Smooth muscle cell (in vitro differentiated cells): Measurements from ENCODE around the gene FMO1. TPM values are rescaled to one million over a fixed set of nuclear protein-coding genes. Genes with fewer than 3 reads are reported as not detected.
"Not testable (repeated sequence)": the region's sequence is repeated elsewhere in the genome, so short reads cannot be mapped to it uniquely, and the experiment has no call there.

Experiments used
- DNase-seq: peaks from one replicate; lab custom pipeline; 2025; ENCODE audit not compliant: unreplicated experiment; lab: John Stamatoyannopoulos, UW
- H2AFZ ChIP-seq: fragments of 200-600 bp; sonication (generic); 2 replicates; pipeline ENCODE4 v1.6.0; 2016; ENCODE audit warnings: antibody characterized with exemption, low read depth, mild to moderate bottlenecking
- H3F3A ChIP-seq: fragments of 200-600 bp; sonication (generic); 2 replicates; pipeline ENCODE4 v1.6.0; 2017; ENCODE audit warnings: antibody characterized with exemption, low read depth
- H3K27ac ChIP-seq: fragments of 200-600 bp; sonication (generic); 2 replicates; pipeline ENCODE4 v1.5.1; 2016; ENCODE audit warnings: low read depth, mild to moderate bottlenecking
- H3K27me3 ChIP-seq: fragments of 200-600 bp; sonication (generic); 2 replicates; pipeline ENCODE4 v1.6.1; 2016; ENCODE audit warnings: low read depth, mild to moderate bottlenecking
- H3K36me3 ChIP-seq: fragments of 200-600 bp; sonication (generic); 2 replicates; pipeline ENCODE4 v1.5.1; 2016; ENCODE audit warnings: low read depth
- H3K4me1 ChIP-seq: fragments of 200-600 bp; sonication (generic); 2 replicates; pipeline ENCODE4 v1.5.1; 2016; ENCODE audit warnings: low read depth
- H3K4me2 ChIP-seq: fragments of 200-600 bp; sonication (generic); 2 replicates; pipeline ENCODE4 v1.6.0; 2016; ENCODE audit warnings: mild to moderate bottlenecking
- H3K4me3 ChIP-seq: fragments of 200-600 bp; sonication (generic); 2 replicates; pipeline ENCODE4 v1.5.1; 2016; ENCODE audit warnings: mild to moderate bottlenecking
- H3K79me2 ChIP-seq: fragments of 200-600 bp; sonication (generic); 2 replicates; pipeline ENCODE4 v1.6.0; 2016; ENCODE audit warnings: low read depth, mild to moderate bottlenecking
- H3K9ac ChIP-seq: fragments of 200-600 bp; sonication (generic); 2 replicates; pipeline ENCODE4 v1.6.0; 2016; ENCODE audit warnings: low read depth
- H3K9me3 ChIP-seq: fragments of 200-600 bp; sonication (generic); replicated peaks from 2 replicates; pipeline ENCODE4 v1.5.1; 2016; ENCODE audit warnings: low read depth
- H4K20me1 ChIP-seq: fragments of 200-600 bp; sonication (generic); 2 replicates; pipeline ENCODE4 v1.6.0; 2016; ENCODE audit warnings: low read depth
- CTCF ChIP-seq: fragments of 200-600 bp; sonication (generic); IDR thresholded peaks from 2 replicates; pipeline ENCODE4 v1.5.1; 2017; ENCODE audit warnings: borderline replicate concordance, mild to moderate bottlenecking, antibody characterized with exemption; ENCODE audit not compliant: insufficient read depth, poor library complexity, severe bottlenecking
- WGBS: methylation state at CpG from one replicate; pipeline ENCODE4 v1.1.7; 2016; ENCODE audit warnings: low lambda C conversion rate; 5-methylcytosine and 5-hydroxymethylcytosine counted together
- polyA plus RNA-seq: library from polyadenylated mRNA; unstranded; fragments of >200 nt; fragmentation: Nextera tagmentation; extraction: Ambion mirVana; gene quantifications from 2 replicates; pipeline ENCODE4 v1.2.1, GENCODE V29; 2016
- total RNA-seq: library from RNA; depleted of rRNA; stranded (reverse); fragments of >200 nt; gene quantifications from 2 replicates; pipeline ENCODE4 v1.2.3, GENCODE V29; 2014

FMO1 gene
- total and polyA plus RNA-seq, 2 experiments from 2014 or later: not detected

GRCh38 chr1:171286032-171286705 lies 37.9 kb downstream of the FMO1 start:
- no peak for DNase-seq
- 50% methylated on average over 4 of the region's 4 CpGs for WGBS
- Histone ChIP-seq H3K4me2 (no peak overlapping the region), H2AFZ (peak overlapping the region; percentile 68), H3K4me3 (no peak overlapping the region), H3K27me3 (no peaks in the 10 kb centered on the region), H3K27ac (no peak overlapping the region), H3K79me2 (no peaks in the 10 kb centered on the region), H3F3A (no peaks in the 10 kb centered on the region), H3K36me3 (no peaks in the 10 kb centered on the region), H3K9ac (no peak overlapping the region), H4K20me1 (no peaks in the 10 kb centered on the region), H3K4me1 (peaks cover 5% of the 10 kb centered on the region), H3K9me3 (no peaks in the 10 kb centered on the region)
- no peak for TF ChIP-seq CTCF

GRCh38 chr1:171290621-171291020 lies 42.3 kb downstream of the FMO1 start:
- TF ChIP-seq CTCF: no peak

GRCh38 chr1:171292799-171293198 lies 44.5 kb downstream of the FMO1 start:
- WGBS: 76% methylated on average over 1 of the region's 1 CpG
- Histone ChIP-seq H3K4me1 (no peaks in the 10 kb centered on the region), H3K79me2 (no peaks in the 10 kb centered on the region), H3K27me3 (no peaks in the 10 kb centered on the region), H3K4me3 (no peak overlapping the region), H3F3A (no peaks in the 10 kb centered on the region), H4K20me1 (no peaks in the 10 kb centered on the region), H3K36me3 (no peaks in the 10 kb centered on the region), H2AFZ (no peak overlapping the region), H3K4me2 (no peak overlapping the region), H3K9ac (no peak overlapping the region), H3K9me3 (no peaks in the 10 kb centered on the region), H3K27ac (no peak overlapping the region)
- DNase-seq: no peak
- no peak for TF ChIP-seq CTCF

More at GRCh38 chr1:171290621-171291020, 42.3 kb downstream of the FMO1 start:
- H3F3A ChIP-seq: no peaks in the 10 kb centered on the region
- H2AFZ ChIP-seq: no peak overlapping the region
- 68% methylated on average over 2 of the region's 2 CpGs for WGBS
- no peak overlapping the region for H3K27ac ChIP-seq
- DNase-seq: no peak
- no peaks in the 10 kb centered on the region for H3K9me3 ChIP-seq
- no peak overlapping the region for H3K4me3 ChIP-seq
- H3K4me1 ChIP-seq: peaks cover 5% of the 10 kb centered on the region
- H3K79me2 ChIP-seq: no peaks in the 10 kb centered on the region
- no peak overlapping the region for H3K9ac ChIP-seq
- no peaks in the 10 kb centered on the region for H3K27me3 ChIP-seq
- no peaks in the 10 kb centered on the region for H4K20me1 ChIP-seq
- H3K4me2 ChIP-seq: no peak overlapping the region
- H3K36me3 ChIP-seq: no peaks in the 10 kb centered on the region

- not testable (repeated sequence) for H3F3A ChIP-seq, H3K27ac ChIP-seq, H3K9ac ChIP-seq, H4K20me1 ChIP-seq, H3K4me2 ChIP-seq, DNase-seq, H3K4me1 ChIP-seq, H3K79me2 ChIP-seq, H3K4me3 ChIP-seq, H3K27me3 ChIP-seq, H3K36me3 ChIP-seq, H2AFZ ChIP-seq, H3K9me3 ChIP-seq
- WGBS: 54% methylated on average over 7 of the region's 7 CpGs
Observed at GRCh38 chr1:171295383-171295782, 47.1 kb downstream of the FMO1 start.
